Measurements from ENCODE around the gene PCOLCE2. TPM values are rescaled to one million over a fixed set of nuclear protein-coding genes. Genes with fewer than 3 reads are reported as not detected.
A peak's percentile ranks its signal among the peaks of the same experiment; 100 is the strongest.

PCOLCE2 gene
- total and polyA plus RNA-seq, 12 donors = 49.9 to 143 (median 69.6) TPM

- intact Hi-C loops (cut with DNase I) = loop anchor here in 4 of 10 donors (5.0 kb wide), 3 partner anchors 58 to 102 kb away; no protein-coding TSS in a partner anchor
- ATAC-seq (peak in 5 of 8 donors; percentile 50 to 73 (median 68)), DNase-seq (peak; percentile 21 to 28)
- WGBS, 2 donors = 17 to 32% methylated on average over 3 of the region's 3 CpGs
- no peaks in the 10 kb centered on the region for H3K27me3 ChIP-seq
- H3K36me3 ChIP-seq = no peaks in the 10 kb centered on the region
- H3K9me3 ChIP-seq = peaks cover 0 to 1% (median 0%) of the 10 kb centered on the region in 11 donors
- no peak overlapping the region for H3K27ac ChIP-seq
- H3K4me1 ChIP-seq = peaks cover 0 to 4% (median 0%) of the 10 kb centered on the region in 9 donors
- TF ChIP-seq CTCF (IDR thresholded peaks at IDR 0.05) = peak in 7 of 9 donors; percentile 41 to 61 (median 57)
- H3K4me3 ChIP-seq = no peak overlapping the region
Observed at GRCh38 chr3:142929109-142929508, 40.2 kb upstream of the PCOLCE2 start.

GRCh38 chr3:142926368-142926944 lies 37.6 kb upstream of the PCOLCE2 start:
- ATAC-seq (no peak), DNase-seq (no peak)
- Histone ChIP-seq H3K36me3 (no peaks in the 10 kb centered on the region), H3K27ac (no peak overlapping the region), H3K4me3 (no peak overlapping the region), H3K27me3 (no peaks in the 10 kb centered on the region), H3K4me1 (peaks cover 0 to 4% (median 0%) of the 10 kb centered on the region in 9 donors), H3K9me3 (peaks cover 0 to 8% (median 0%) of the 10 kb centered on the region in 11 donors)
- WGBS, 2 donors = 86 to 91% methylated on average over 3 of the region's 3 CpGs
- intact Hi-C loops (cut with DNase I) = loop anchor here in 4 of 10 donors (5.0 kb wide), 3 partner anchors 61 to 99 kb away; no protein-coding TSS in a partner anchor
- TF ChIP-seq CTCF (IDR thresholded peaks at IDR 0.05) = no peak

- intact Hi-C loops (cut with DNase I) = loop anchor here in 4 of 10 donors (5.0 kb wide), 3 partner anchors 62 to 98 kb away; no protein-coding TSS in a partner anchor
- Histone ChIP-seq H3K27me3 (no peaks in the 10 kb centered on the region), H3K4me3 (no peak overlapping the region), H3K27ac (no peak overlapping the region), H3K36me3 (no peaks in the 10 kb centered on the region), H3K4me1 (no peaks in the 10 kb centered on the region), H3K9me3 (peaks cover 0 to 8% (median 0%) of the 10 kb centered on the region in 11 donors)
- TF ChIP-seq CTCF (IDR thresholded peaks at IDR 0.05) = no peak
- no peak for DNase-seq
- ATAC-seq = no peak
Observed at GRCh38 chr3:142925140-142925539, 36.3 kb upstream of the PCOLCE2 start.

GRCh38 chr3:142923694-142924093 lies 34.8 kb upstream of the PCOLCE2 start:
- Histone ChIP-seq H3K4me1 (no peaks in the 10 kb centered on the region), H3K4me3 (no peak overlapping the region), H3K9me3 (peaks cover 0 to 8% (median 0%) of the 10 kb centered on the region in 11 donors), H3K36me3 (no peaks in the 10 kb centered on the region), H3K27ac (no peak overlapping the region), H3K27me3 (no peaks in the 10 kb centered on the region)
- TF ChIP-seq CTCF (IDR thresholded peaks at IDR 0.05) = no peak
- intact Hi-C loops (cut with DNase I) = no loop called here
- no peak for ATAC-seq
- DNase-seq = no peak

Data from heart right ventricle (tissue), 16 donors.